H1 (cell line): Measurements from ENCODE around the gene MMP3.

Source experiments
- ATF3 ChIP-seq: IDR thresholded peaks from 2 replicates; pipeline ENCODE4 v1.6.1; 2011; ENCODE audit warnings: low read depth, mild to moderate bottlenecking, low read length; ENCODE audit not compliant: insufficient read depth
- BACH1 ChIP-seq: IDR thresholded peaks from 2 replicates; pipeline ENCODE4 v1.6.1; 2012; ENCODE audit warnings: low read length, improper control_type of control experiment
- CTCF ChIP-seq, 3 experiments: IDR thresholded peaks; 1 replicate in 2 of 3; 2 replicates in 1 of 3; pipeline versions ENCODE4 v1.5.1 to v1.6.1; 2011; ENCODE audit warnings: low read length in 3 of 3, mild to moderate bottlenecking in 3 of 3, inconsistent platforms in 2 of 3, low read depth in 1 of 3, moderate library complexity in 1 of 3; ENCODE audit not compliant: insufficient read depth in 1 of 3; ENCODE audit errors: control extremely low read depth in 1 of 3
- EP300 ChIP-seq, 2 experiments: IDR thresholded peaks; 1 replicate in 1 of 2; 2 replicates in 1 of 2; pipeline ENCODE4 v1.6.1; 2011 to 2012; ENCODE audit warnings: low read depth in 2 of 2, low read length in 2 of 2, mild to moderate bottlenecking in 2 of 2, borderline replicate concordance in 1 of 2, inconsistent platforms in 1 of 2, moderate library complexity in 1 of 2
- JUND ChIP-seq: IDR thresholded peaks from 2 replicates; pipeline ENCODE4 v1.6.1; 2011; ENCODE audit warnings: mild to moderate bottlenecking, improper control_type of control experiment, low read length
- KDM1A ChIP-seq: fragments of 200-600, 300-600 bp; sonication (generic); IDR thresholded peaks from 2 replicates; pipeline ENCODE4 v1.7.1; 2016; ENCODE audit warnings: mild to moderate bottlenecking, low read length, borderline replicate concordance
- KDM4A ChIP-seq: IDR thresholded peaks from one replicate; pipeline ENCODE4 v1.7.1; 2012; ENCODE audit warnings: low read depth, mild to moderate bottlenecking, moderate library complexity, low read length, inconsistent platforms; ENCODE audit not compliant: severe bottlenecking
- POLR2A ChIP-seq, 2 experiments: IDR thresholded peaks; 1 replicate in 1 of 2; 2 replicates in 1 of 2; pipeline ENCODE4 v1.6.1; 2011; ENCODE audit warnings: low read depth in 2 of 2, low read length in 2 of 2, mild to moderate bottlenecking in 2 of 2; ENCODE audit errors: control extremely low read depth in 1 of 2
- TBP ChIP-seq: IDR thresholded peaks from 2 replicates; pipeline ENCODE4 v1.6.1; 2011; ENCODE audit warnings: low read depth, low read length, improper control_type of control experiment
- ZNF274 ChIP-seq: IDR thresholded peaks from 2 replicates; pipeline ENCODE4 v1.7.0; 2012; ENCODE audit warnings: low read length, borderline replicate concordance; ENCODE audit errors: extremely low read depth

GRCh38 chr11:102798012-102798746 is 45.2 kb downstream of the MMP3 start, which contains the start of gene MMP1:
- TF ChIP-seq EP300 (IDR thresholded peaks at IDR 0.05; ENCODE audit: borderline replicate concordance in 1 of 2, low read depth in 2 of 2, low read length in 2 of 2) = no peak
- TF ChIP-seq KDM4A = no peak
- no peak for TF ChIP-seq POLR2A (IDR thresholded peaks at IDR 0.05; ENCODE audit: control extremely low read depth in 1 of 2, low read depth in 2 of 2, low read length in 2 of 2)
- TF ChIP-seq BACH1 = no peak
- no peak for TF ChIP-seq CTCF (IDR thresholded peaks at IDR 0.05; ENCODE audit: control extremely low read depth in 1 of 3, insufficient read depth in 1 of 3, low read depth in 1 of 3, low read length in 3 of 3)
- TF ChIP-seq JUND = no peak
- TF ChIP-seq ZNF274 = no peak
- no peak for TF ChIP-seq KDM1A
- no peak for TF ChIP-seq TBP
- no peak for TF ChIP-seq ATF3
